Measurements from ENCODE around the gene TSPAN17. TPM values are rescaled to one million over a fixed set of nuclear protein-coding genes. Genes with fewer than 3 reads are reported as not detected.
A peak's percentile ranks its signal among the peaks of the same experiment; 100 is the strongest.

The TSPAN17 gene
- total and polyA plus RNA-seq, 10 of the 15 experiments (the other 5 are each of a cell fraction or from before 2014, with no cell fraction given): 0.24 to 17.1 (median 10.4) TPM

GRCh38 chr5:176700239-176700847 lies 53.1 kb downstream of the TSPAN17 start:
- POLR2A ChIA-PET: no interaction called here
- peaks cover 0 to 4% of the 10 kb centered on the region in 2 experiments; a peak in 3 of 4 replicates for H3K27me3 ChIP-seq (replicated peaks in 1 of 2; ENCODE audit: control insufficient read depth in 2 of 2, insufficient read depth in 2 of 2, low read length in 1 of 2)
- no peak overlapping the region for H3K4me3 ChIP-seq
- no peak overlapping the region for H2AFZ ChIP-seq (ENCODE audit: control insufficient read depth, low read depth, low read length)
- SMC1A ChIA-PET (ENCODE audit: uncharacterized antibody, unreplicated experiment): no interaction called here
- in situ Hi-C loops (cut with MboI): no loop called here
- TF ChIP-seq RAD21 (IDR thresholded peaks at IDR 0.05; ENCODE audit: insufficient read depth, low read depth, low read length) (peak; percentile 41; the same call in 1 of the 2 replicates), NR2C2 (IDR thresholded peaks at IDR 0.05; ENCODE audit: borderline replicate concordance, control insufficient read depth, insufficient read length, low read depth) (no peak), CTCF (IDR thresholded peaks at IDR 0.05 in 2 of 3, conservative IDR thresholded peaks at IDR 0.05 in 1 of 3; ENCODE audit: control insufficient read depth in 2 of 3, extremely low read depth in 1 of 3, insufficient read depth in 1 of 3, low read depth in 3 of 3, low read length in 3 of 3) (peak in 2 of 3 experiments; percentile 25 to 37; a peak in 2 of 6 replicates), HCFC1 (IDR thresholded peaks at IDR 0.05; ENCODE audit: low read length) (no peak)
- intact Hi-C loops (cut with micrococcal nuclease; ENCODE audit: unreplicated experiment): no loop called here
- 14% methylated on average over 8 of the region's 16 CpGs for WGBS (ENCODE audit: insufficient coverage, insufficient replicate concordance, low lambda C conversion rate, missing lambda C conversion rate)
- H3K27ac ChIP-seq (ENCODE audit: control insufficient read depth, insufficient read depth): no peak overlapping the region
- ATAC-seq: 0 out of 3 replicates have a peak, but pooled peaks have one; percentile 36
- H3K9me3 ChIP-seq (replicated peaks; ENCODE audit: control insufficient read depth, insufficient read depth, low read length): no peaks in the 10 kb centered on the region; the same call in 2 of the 3 replicates
- RAD21 ChIA-PET (ENCODE audit: unreplicated experiment): no interaction called here
- no peaks in the 10 kb centered on the region for H3K4me1 ChIP-seq (ENCODE audit: control insufficient read depth, insufficient read depth, low read length)
- no peak for DNase-seq (ENCODE audit: low read depth, low spot score)
- H3K36me3 ChIP-seq (ENCODE audit: control insufficient read depth in 2 of 2, insufficient read depth in 2 of 2, low read length in 1 of 2): no peaks in the 10 kb centered on the region
- CTCF ChIA-PET: interaction anchor here (1.1 to 2.5 kb wide), 3 partner anchors 40 to 413 kb away, joined by 3 to 8 read pairs (median 4); no protein-coding TSS in a partner anchor
- H4K20me1 ChIP-seq (ENCODE audit: control insufficient read depth, insufficient read depth): no peaks in the 10 kb centered on the region
- H3K9ac ChIP-seq (ENCODE audit: control insufficient read depth, insufficient read depth, low read length): no peak overlapping the region
- no peak for FAIRE-seq
- BruUV-seq (replicated peaks): no TSS peak
- no peak overlapping the region for H3K4me2 ChIP-seq (ENCODE audit: control insufficient read depth, insufficient read depth)
- H3K79me2 ChIP-seq (ENCODE audit: control insufficient read depth, insufficient read depth, low read length): no peaks in the 10 kb centered on the region
